MV-4-11 (cell line): ENCODE results near the gene B4GALT6.
"Not testable (repeated sequence)": the region's sequence is repeated elsewhere in the genome, so short reads cannot be mapped to it uniquely, and the experiment has no call there.

Experiments
- DNase-seq: peaks from one replicate; lab custom pipeline; 2025; lab: John Stamatoyannopoulos, UW

The B4GALT6 gene, protein sequence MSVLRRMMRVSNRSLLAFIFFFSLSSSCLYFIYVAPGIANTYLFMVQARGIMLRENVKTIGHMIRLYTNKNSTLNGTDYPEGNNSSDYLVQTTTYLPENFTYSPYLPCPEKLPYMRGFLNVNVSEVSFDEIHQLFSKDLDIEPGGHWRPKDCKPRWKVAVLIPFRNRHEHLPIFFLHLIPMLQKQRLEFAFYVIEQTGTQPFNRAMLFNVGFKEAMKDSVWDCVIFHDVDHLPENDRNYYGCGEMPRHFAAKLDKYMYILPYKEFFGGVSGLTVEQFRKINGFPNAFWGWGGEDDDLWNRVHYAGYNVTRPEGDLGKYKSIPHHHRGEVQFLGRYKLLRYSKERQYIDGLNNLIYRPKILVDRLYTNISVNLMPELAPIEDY

DNA sequence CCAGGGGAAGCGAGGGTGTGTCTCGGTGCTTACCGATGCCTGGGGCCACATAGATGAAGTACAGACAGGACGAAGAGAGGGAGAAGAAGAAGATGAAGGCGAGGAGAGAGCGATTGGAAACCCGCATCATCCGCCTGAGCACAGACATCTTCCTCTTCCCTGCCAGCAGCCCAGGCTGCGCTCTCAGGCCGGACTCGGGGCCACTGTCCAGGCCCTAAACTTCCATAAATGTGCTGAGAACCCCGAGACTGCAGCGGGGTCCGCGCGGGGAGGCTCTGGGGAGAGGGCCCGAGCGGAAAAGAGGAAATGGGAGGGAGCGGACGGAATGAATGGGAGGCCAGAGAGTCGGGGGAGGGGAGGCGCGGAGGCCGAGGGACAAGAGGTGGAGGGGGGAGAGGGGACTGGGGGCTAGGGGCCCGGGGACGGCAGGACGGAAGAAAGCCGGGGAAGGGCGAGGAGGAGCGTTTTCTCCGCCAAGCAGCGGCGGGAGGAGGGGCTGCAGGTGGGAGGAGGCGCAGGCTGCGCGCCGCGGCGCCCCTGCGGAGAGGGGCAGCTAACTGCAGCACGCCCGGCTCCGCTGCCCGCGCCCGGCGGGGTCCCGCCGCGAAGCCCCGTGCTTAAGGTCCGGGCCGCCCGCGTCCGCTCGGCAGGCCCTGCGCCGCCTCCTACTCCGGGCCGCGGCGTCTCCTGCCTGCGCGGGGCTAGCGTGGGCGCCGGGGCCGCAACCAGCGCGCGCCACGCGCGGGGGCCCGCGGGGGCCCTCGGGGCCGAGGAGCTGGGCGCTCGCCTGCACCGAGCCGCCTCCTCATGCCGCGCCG is at the start of gene B4GALT6:
Gene B4GALT6 (minus strand): TSS at position 303 of the 818 bp plus-strand sequence. CDS start 155 bp downstream, at position 148.
- no peak for DNase-seq

DNA sequence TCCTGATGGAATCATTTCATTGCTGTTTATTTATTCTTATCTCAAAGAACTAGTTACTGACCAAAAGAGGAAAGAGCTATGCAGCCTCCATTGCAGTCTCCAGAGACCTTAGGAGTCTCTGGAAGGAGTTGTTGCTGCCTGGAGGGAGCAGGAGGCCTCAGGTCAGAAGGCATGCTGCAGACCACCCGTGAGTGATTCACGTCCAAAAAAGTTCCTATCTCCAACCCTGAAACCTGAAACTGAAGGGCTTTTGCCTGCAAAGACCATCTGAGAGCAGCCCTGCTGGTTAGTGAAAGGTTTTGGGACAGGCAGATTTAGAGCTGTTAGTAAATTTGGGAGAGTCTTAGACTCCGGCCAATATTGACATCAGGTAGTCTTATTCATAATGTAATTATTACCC is 47.2 kb upstream of the B4GALT6 start:
- no peak for DNase-seq

DNA sequence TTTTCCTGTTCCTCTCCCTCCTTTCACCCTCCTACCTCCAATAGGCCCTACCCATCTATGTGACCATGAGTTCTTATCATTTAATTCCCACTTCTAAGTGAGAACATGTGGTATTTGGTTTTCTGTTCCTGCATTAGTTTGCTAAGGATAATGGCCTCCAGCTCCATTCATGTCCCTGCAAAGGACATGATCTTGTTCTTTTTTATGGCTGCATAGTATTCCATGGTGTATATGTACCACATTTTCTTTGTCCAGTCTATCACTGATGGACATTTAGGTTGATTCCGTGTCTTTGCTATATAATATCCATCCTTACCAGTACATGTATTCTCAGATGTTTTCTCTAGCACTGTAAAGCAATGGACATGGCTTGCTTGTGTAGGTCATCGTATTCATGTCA is 44.8 kb upstream of the B4GALT6 start:
- not testable (repeated sequence) for DNase-seq

DNA sequence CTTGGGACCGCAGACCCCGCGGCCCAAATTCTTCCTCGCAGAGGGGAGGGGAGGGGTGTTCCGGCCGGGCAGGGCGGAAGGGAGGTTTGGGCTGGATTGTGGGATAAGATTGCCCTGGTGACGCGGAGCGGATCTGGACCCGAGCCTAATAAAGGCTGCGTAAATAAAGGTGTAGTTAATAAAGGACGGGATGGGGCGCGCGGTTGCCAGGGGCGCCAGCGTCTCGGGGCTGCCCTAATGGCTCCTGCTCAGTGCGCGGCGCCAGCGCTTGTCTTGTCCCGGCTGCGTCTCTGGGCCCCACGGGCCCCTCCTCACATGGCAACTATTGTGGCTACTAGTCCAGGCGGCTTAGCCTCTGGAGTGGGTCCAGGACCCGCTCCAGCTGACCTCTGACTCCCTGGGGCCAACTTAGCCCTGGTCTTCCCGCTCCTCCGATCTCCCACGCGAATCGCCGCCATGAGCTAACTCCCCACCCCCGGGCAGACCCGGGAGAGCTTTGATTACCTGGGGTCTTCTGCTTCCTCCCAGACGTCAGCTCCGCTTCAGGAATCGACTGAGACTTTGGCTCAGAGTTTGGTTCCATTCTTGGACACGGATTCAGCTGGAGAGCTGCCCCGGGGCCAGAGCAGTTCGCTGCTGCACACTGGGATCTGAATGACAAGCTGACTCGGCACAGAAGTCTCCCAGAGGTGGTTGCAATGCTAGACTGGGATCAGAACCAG is 39.8 kb upstream of the B4GALT6 start:
- no peak for DNase-seq

DNA sequence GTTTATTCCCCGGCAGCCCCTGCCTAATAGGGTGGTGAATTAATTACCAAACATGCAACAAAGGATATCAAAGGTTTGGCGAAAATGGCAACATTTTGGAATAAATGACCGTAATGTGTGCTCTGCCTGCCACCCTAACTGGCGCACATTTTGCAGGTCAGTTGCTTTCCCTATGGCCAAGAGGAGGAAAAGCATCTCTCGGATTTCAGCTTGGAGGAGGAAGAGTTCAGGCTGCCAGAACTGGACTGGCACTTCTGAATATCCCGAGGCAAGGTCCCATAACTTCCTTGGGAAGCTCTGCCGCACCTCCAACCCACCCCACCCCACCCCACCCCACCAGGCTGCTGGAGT is 39.2 kb upstream of the B4GALT6 start:
- no peak for DNase-seq

DNA sequence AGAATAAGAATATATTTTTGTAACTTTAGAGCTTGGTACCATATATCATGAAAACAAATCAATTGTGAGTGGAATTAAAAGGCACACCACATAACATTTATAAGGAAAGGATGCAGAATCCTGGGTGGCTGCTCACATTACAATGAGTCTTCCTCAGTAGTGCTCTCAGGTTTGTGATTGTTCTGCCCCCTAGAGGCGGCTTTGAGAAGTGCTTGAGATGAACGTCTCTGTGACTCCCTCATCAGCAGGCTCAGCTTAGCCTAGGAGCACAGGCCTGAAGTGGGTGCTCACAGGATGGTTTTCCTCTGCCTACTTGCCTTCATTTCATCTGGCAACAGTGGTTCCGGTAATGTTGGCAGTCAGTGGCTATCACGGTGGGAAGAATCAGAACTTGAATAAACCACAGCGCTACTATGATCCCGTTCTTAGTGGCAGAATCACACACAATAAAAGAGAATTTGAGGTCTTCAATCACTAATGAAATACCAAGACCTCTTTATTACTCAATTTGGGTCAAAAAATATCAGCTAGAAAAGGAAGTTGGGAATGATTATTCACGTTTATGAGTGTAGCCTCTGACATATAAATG is 38.1 kb upstream of the B4GALT6 start:
- DNase-seq = peak; percentile 66

DNA sequence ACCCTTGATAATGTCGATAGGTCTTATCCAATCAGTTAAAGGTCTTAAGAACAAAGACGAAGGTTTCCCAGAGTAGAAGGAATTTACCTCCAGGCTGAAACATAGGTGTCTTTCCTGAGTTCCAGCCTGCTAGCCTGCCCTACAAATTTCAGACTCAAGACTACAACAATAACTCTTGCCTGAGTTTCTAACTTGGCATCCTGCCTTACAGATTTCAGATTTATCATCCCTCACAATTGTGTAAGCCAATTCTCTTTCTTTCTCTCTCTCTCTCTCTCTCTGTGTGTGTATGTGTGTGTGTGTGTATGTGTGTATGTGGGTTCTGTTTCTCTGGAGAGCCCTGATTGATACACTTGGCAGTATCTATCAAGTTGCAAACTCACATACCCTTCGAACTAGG is 37.2 kb upstream of the B4GALT6 start:
- DNase-seq = no peak

DNA sequence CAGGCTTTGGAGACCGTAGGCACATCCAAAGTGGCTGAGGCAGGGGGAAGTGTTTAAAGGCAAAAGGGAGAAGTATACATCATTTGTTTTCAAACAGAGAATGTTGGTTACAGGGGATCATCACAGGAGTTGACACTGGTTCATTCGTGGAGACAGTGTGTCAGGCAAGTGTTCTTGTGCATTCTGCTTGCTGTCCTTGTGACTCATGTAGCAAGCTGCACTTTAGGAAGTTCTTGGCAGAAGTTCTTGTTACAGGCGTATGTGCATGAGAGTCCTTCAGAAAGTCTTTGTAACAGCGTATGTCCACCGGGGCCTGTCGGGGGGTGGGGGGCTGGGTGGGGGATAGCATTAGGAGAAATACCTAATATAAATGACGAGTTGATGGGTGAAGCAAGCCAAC is 36.5 kb upstream of the B4GALT6 start:
- DNase-seq = peak; percentile 11

DNA sequence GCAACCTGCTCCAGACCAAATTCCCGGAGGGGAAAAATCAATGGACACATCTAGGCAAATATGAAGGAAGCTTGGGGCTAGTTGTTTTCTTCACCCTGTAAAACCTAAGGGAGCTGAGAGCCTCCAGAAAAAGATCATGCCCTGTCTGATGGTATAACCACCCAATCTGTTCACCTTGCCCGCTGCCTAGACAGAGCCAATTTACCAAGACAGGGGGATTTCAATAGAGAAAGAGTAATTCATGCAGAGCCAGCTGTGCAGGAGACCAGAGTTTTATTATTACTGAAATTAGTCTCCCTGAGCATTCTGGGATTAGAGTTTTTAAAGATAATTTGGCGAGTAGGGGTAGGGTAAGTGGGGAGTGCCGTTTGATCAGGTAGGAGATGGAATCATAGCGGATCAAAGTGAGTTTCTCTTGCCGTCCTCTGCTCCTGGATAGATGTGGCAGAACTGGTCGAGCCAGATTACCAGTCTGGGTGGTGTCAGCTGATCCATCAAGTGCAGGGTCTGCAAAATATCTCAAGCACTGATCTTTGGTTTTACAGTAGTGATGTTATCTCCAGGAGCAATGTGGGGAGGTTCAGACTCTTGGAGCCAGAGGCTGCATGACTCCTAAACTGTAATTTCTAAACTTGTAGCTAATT is 35.1 kb upstream of the B4GALT6 start:
- no peak for DNase-seq

DNA sequence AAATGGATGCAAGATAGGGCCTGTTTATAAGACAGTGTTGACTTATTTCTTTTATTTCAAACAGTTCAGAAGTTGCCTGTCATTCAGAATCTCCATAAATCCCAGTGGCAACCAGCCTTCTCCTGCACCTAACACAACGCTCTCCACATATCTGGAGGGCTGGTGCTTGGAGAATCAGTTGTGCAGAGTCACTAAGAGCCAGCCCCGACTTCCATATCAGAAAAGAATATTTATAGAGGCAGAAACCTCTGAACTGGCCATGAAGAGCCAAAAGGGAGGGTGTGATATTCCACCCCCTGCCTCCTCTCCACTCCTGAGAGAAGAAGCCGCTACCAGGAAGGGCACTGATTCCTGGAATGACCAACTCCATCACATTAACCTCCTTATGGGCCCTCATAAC is 34.0 kb upstream of the B4GALT6 start:
- no peak for DNase-seq

DNA sequence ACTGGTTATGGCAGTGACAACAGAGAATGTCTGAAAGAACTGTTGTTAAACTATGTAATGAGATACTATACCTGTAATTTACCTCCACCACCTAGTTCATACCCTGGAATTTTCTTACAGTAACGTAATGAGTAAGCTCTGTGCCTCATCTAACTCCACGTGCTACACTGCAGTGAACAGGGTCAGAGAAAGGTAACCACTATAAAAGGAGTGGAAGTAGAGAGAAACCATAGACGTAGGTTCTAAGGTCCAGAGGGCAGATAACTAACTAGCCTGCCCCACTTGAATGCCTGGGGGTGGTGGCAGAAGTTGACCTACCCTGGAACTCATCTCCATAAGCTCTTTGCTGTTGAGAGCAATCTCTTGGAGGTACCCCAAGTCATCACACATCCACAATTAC is 32.0 kb upstream of the B4GALT6 start:
- DNase-seq = no peak

DNA sequence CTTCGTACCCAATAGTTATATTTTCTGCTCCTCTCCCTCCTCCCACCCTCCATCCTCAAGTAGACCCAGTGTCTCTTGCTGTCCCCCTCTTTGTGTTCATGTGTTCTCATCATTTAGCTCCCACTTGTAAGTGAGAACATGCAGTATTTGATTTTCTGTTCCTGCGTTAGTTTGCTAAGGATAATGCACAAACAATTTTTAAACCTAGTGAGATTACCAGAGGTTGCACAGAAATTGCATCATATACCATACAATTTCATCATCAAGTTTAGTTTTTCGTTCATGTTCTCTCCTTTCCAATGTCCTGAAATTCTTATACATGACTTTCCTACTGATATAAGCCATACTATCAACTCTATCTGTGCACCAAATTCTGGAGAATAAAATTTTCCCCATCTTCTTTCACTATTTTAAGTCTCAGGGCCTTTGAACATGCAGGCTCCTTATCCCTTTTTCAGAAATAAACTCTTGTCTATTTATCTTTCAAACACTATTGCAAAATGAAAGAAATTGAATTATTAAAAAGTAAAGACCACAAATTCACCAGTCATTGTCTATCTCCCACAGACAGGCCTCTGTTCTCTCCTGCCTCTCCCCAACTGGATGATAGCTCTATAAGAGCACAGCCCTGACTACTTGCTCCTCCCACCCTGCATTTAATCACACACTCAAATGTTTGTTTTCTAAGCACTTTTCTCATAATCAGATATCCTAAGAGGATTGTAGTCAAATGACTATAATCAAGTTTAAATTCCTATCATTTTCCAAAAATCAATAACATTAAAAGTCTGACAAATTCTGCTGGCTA is 27.2 kb upstream of the B4GALT6 start:
- DNase-seq = peak; percentile 16

DNA sequence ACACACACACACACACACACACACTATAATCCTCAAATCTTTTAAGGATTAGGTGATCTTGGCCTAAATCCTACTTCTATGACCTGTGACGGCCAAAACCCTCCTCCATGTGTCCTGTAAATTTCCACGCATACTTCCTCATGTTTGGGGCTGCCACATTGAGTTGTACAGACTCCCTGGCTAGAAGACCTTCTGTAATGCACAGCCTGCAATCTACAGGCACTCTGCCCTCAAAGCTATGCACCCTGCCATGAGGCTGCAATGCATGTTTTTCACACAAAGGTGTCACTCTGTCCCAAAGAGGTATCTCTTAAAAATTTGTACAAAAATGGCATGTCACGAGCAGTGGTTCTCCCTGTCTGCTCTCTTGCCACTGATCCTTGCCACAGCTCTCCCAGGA is 26.4 kb upstream of the B4GALT6 start:
- peak; percentile 16 for DNase-seq

DNA sequence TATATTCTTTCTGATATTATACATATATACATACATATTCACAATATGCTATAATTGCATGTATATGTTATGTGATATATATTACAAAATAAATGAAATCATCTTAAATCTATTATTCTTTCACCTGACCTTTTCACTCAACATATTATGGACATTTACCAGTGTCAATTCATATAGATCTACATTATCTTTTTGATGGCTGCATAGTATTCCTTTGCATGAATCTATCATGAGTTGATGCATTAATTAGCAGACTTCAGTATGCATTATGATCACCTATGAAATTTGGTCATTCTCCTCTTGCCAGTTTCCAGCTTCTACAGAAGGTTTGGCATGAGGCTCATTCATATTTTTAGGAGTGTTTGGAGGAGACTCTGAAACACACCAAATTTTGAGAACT is 23.4 kb upstream of the B4GALT6 start:
- DNase-seq = no peak

DNA sequence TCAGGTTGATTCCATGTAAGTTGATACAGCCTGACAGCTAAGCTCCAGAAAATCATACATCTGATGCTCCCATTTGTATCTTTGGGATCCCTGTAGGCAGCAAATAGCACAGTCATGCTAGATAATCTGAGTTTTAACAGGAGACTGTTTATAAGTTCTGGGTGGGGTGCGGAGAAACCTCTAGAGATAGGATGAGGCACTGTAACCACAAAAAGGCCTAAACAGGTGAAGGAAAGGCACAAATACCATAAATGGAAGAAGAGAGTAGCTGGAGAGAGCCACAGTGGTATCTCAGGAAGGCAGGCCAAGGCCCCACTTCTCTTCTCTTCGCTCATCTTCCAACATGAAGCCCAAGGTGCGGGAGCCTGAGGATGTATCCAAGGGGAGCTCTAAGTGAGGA is 18.1 kb upstream of the B4GALT6 start:
- DNase-seq = no peak

DNA sequence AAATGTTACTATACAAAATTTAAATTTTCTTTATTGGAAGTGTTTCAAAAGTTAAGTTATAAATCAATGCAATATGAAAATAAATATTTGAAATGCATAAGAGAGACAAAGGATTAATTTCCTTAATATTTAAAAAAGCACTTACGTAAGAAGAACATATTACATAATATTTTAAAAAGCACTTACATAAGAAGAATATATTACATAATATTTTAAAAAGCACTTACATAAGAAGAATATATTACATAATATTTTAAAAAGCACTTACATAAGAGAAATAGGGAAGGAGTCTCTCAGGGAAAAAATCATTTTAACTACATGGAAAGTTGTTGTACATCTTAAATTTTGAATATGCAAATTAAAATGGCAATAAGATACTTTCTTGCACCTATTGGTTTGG is 17.4 kb upstream of the B4GALT6 start:
- DNase-seq = no peak

DNA sequence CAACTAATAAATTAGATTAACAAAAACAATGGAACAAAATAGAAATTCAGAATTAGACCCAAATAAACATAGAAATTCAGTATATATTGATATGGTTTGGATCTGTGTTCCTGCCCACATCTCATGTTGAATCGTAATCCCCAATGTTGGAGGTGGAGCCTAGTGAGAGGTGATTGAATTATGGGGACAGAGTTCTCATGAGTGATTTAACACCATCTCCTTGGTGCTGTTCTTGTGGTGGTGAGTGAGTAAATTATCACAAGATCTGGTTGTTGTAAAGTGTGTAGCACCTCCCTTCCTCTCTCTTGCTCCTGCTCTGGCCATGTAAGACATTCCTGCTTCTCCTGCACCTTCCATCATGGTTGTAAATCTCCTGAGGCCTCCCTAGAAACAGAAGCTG is 16.6 kb upstream of the B4GALT6 start:
- no peak for DNase-seq

DNA sequence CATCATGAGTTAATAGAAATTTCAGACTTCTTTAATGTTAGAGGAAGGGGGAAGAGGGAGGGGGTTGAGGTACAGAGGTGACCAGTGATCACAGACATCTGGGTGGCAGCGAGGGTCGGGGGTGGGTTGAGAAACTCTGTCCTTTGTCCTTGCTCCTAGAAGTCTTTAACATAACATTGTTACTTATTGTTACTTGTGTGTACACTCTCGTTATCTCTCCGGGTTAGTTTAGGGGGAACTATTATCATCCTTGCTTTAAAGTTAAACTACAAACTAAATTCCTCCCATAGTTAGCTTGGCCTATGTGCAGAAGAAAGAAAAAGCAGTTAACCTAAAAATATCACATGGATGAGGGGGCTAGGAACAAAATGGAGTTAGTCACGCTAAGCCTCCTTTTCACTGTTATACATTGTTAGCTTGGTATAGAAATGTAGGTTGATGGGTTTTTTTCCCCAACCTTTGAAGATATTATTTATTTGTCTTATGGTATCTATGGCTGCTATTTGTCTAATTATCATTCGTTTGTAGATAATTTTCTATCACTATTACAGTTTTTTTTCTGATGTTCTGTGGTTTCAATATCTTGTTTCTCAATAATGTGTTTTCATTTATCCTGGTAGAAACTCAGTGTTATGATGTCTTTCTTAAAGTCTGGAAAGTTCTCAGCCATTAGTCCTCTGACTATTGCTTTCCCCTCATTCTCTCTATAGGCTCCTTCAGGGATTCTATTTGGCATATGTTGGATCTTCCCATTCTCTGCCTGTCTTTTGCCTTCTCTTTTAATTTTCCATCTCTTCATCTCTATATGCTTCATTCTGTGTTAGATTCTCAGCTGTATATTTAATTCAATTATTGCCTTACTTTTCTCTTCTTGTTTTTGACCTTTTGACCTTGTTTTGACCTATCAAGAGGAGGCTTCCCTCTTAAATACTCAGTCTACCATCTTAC is 13.2 kb upstream of the B4GALT6 start:
- DNase-seq = no peak

DNA sequence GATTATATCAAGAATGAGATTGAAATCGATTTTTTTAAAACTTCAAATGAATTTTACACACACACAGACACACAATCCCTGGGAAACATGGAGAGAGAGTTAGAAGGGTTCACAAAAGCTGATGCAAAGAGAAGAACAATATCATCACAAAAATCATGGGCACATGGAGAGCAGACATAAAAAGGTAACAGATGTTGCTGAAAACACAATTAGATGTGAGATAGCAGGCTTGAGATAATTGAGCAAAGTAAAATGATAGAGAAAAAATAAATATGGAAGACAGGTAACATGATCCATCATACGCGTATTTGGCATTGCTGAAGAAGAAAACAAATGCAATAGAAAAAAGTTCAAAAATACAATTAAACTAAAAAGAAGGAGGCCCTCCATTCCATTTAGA is 11.6 kb upstream of the B4GALT6 start:
- DNase-seq = no peak

DNA sequence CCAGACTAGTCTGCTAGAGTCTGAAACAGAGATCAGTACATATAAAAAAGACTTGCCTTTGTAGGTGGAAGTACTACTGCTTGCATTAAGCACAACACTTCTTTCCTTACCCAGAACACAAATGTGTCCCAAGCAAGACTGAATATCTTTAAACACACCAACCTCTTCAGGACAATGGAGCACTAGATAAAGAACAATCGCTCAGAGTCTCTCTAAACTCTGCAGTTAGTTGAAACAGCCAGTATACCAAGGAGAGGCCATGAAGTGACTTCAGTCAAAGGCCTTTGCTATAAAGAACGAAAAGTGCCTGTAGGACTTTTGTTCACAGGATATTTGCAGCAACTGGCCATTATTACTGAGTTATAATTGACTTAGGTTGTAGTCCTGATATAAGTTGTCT is 9.9 kb upstream of the B4GALT6 start:
- DNase-seq = no peak
